Posterior vena cava (tissue), 2 donors: ENCODE results near the gene TREH. TPM values are rescaled to one million over a fixed set of nuclear protein-coding genes. Genes with fewer than 3 reads are reported as not detected.

ENCODE experiments used
- DNase-seq: peaks from one replicate; pipeline ENCODE4 v3.0.0-alpha.2; 2020; ENCODE audit warnings: low spot score
- intact Hi-C, 2 donors: fragments of 100-400 bp; cut with DNase I; formaldehyde crosslinking; loops; one replicate each; pipeline versions ENCODE4 v1.14.1 to v1.14.2; 2022 to 2023
- total RNA-seq, 2 donors: library from RNA; stranded (reverse); fragmentation: NEBNext Ultra II Directional; extraction: Animal tissue kit (Norgen Biotek cat#: 25700); gene quantifications; one replicate each; pipeline ENCODE4 v1.2.1, GENCODE V29; 2021
- donor health status: DM: yes; HTN: yes; CAD: no.
- donor health status: DM: yes; HTN: yes; CAD: no.

Gene TREH
- total RNA-seq, 2 donors from 2014 or later: not detected

DNA sequence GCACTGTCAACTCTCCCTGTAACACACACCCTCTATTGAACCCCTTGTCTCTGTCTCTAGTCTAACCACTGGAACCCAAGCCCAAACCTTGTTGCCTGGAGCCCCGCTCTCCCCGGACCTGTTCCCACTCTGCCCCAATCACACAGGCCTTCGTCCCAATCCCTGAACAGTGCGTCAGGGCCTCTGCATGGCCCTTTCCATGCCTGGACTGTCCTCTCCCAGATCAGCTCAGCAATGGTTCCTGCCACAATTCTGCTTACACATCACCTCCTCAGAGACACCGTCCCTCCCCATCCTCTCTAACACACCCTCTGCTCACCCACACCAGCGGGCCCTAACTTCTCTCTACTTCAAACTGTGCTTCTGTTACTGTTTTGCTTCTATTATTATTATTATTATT lies 1.5 kb downstream of the TREH start:
- intact Hi-C loops: no loop called here
- peak; percentile 23 for DNase-seq

DNA sequence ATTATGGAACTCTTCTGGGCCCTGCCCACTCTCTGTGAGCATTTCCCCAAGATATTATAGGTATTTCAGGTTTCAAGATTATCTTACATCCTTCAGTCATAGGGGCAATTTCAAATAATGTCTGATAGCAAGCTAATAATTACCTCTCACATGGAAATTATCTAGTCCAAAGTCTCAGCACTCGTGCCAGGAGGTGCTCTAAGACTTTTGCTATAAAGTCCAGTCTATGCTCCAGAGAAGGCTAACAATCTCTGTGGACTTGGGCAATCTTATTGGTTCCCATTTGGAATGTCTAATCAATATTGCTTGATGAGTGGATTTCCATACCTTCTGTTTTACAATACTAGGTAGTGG lies 5.4 kb downstream of the TREH start:
- no peak for DNase-seq
- intact Hi-C loops: no loop called here

- intact Hi-C loops: no loop called here
- DNase-seq: peak; percentile 17
These were observed 5.9 kb downstream of the TREH start for GRCh38 chr11:118673361-118674081.

DNA sequence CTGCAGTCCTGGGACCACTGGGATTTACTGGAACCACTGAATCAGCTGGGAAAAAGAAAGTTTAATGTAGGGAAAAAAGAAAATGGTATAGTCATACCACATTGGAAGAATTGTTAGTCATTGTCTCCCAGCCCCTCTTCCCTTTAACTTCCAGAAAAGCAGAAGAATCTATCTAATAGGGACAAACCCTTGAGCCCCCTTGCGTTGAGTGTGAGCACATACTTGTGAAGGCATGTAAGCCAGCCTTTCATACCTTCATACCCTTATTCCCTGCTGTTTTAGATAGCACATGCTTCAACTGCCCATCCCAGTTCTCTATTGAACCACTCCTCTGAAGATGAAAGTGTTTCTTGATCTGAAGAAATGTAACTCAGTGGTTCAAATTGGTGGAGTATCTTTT lies 6.6 kb downstream of the TREH start:
- no peak for DNase-seq
- intact Hi-C loops: no loop called here

DNA sequence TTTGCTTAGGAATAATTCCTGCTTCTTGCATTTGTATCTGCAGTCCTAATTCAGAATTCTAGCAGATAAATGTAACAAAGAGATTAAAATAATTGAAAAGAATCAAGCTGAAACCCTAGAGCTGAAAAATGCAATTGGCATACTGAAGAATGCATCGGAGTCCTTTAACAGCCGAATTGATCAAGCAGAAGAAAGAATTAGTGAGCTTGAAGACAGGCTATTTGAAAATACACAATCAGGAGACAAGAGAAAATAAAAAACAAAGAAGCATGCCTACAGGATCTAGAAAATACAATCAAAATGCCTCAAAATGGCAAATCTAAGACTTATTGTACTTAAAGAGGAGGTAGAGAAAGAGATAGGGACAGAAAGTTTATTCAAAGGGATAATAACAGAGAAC lies 8.2 kb downstream of the TREH start:
- intact Hi-C loops: no loop called here
- DNase-seq: no peak

GRCh38 chr11:118670063-118670462 lies 9.4 kb downstream of the TREH start:
- DNase-seq: no peak
- intact Hi-C loops: no loop called here

DNA sequence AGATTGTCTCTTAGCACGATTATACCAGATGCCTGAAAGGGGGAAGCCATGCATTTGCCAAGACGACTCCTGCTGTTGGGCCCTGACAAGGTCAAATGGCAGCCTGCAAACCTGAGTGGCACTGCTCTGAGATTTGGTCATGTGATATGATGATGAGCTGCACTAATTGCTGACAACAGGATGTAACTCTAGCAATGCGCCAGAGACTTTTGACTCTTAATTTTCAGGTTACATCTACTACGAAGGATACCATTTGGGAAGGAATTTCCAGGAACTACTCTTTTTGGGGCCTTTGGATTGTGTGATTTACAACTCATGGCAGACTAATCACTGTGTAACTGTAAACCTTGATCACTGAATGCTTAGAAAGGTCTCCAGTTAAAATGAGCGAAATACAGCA lies 13.1 kb downstream of the TREH start:
- intact Hi-C loops: no loop called here

GRCh38 chr11:118663902-118664301 lies 15.5 kb downstream of the TREH start:
- DNase-seq: no peak

More for the DNA sequence above, 13.1 kb downstream of the TREH start:
- no peak for DNase-seq

DNA sequence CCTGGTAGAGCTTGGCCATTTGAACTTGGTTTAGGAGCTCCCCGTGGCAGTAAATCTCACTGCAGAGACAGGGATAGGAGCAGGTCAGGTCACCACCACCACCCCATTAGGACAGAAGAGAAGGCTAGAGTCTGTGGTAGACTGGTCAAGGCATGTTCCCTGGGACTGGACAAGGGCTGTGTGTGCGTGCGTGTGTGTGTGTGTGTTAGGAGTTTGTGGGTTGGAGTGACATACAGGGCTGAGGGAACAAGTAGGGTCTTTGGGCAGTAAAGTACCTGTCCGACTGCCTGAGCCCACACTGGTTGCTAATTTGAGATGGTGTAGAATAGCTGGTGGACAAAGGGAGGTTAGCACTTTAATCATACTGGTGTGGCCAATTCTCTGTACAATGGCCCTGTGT lies 16.1 kb downstream of the TREH start:
- DNase-seq: peak; percentile 65
- intact Hi-C loops: no loop called here

More at GRCh38 chr11:118663902-118664301, 15.5 kb downstream of the TREH start:
- intact Hi-C loops: no loop called here

DNA sequence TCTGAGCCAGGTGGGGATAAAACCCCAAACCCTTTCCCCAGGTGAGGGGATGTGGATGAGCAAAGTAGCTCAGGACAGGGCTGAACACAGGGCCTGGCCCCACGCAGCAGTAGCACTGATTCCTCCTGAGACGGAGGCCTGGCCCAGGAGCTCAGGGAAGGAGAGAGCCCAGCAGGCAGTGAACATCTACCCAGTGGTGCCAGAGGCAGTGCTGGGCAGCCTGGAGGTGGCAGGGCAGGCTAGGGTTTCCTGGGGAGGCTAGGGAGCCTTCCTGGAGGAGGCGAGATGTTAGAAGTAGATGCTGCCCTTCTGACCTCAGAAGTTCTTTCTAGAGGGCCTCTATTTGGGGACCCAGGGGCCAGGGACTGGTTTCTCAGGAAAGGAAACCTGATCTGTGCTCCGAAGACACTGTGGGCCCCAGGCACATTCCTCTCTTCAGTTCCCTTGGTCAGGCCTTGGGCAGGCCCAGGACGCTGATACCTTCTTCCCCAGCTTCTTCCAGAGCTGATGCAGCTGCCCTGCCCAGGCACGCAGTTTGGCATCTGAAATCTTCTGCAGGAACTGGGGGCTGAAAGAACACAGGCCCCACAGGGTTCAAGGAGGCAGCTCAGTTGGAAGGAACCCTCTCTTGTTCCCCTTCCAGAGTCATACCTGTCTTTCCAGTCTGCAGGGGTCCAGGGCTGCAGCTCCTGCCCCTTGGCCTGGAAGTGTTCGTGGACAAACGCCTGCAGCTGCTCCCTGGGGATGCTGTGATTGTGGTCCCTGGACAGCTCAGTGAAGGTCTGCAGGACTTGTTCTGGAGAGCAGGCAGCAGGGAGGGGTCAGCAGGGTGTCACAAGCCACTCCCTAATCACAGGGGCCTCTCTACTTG lies 16.8 kb downstream of the TREH start:
- DNase-seq: peak; percentile 55
- intact Hi-C loops: no loop called here

- intact Hi-C loops: no loop called here
- DNase-seq: peak; percentile 81
These were observed 17.8 kb downstream of the TREH start for GRCh38 chr11:118661425-118662301.

DNA sequence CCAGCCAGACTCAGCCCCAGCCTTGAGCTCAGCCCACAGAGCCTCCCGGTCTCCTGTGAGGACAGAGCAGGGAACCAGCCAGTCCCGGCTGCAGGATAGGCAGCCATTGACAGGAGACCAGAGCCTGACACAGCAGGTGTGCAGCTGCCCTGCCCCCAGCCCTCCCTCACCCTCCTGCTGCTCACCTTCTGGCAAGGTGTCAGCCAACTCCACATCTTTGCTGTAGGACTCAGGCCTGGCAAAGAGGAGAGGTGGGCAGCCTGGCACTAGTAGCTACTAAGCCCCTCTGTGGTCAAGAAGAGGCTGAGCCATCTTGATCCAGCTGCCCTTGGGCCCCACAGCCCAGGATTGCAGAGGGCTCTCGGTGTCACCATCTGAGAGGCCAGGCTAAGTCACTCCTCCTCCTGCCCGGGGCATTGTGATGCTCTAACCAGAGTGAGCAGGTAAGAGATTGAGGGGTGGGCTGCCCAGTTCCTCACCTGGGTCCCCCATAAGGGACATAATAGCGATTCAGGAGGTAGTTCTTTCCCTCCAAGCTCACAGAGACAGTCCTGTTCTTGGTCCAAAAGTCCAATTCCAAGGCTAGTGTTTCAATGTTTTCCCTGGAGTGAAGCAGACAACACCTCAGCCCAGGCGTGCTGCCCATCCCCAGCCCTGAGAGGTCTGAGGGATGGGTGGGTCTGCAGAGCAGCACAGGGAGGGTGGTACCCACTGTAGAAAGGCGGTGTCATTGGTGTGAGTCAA lies 18.6 kb downstream of the TREH start:
- DNase-seq: no peak
- intact Hi-C loops: no loop called here

- no peak for DNase-seq
- intact Hi-C loops: no loop called here
These were observed 19.3 kb downstream of the TREH start for GRCh38 chr11:118659953-118660680.

DNA sequence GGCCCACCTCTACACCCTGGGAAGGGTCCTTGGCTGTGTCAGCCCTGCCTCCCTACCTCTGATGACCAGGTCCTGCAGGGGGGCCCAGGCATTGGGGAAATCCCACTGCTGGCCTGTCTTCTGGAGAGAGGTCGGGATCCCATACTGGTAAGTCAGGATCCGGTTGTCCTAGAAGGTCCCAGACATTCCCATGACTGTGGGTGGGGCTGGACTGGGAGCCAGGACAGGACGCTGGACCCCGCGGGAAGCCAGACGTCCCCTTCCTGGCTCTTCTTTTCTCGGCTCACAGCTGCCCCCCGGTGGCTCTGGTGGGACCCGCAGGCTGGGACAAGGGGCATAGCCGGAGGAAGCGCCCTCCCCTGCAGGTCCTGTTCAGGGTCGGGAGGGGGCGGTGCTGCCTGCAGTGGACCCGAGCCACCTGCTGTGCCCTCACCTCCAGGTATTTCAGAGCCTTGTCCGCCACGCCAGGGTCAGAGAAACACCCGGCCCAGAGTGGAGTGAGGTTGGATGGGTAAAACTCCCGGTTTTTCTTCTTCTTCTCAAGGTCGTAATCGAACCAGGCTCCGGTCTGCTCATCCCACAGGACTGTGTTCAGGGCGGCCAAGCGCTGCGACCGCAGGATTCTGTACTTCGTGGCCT lies 20.0 kb downstream of the TREH start:
- peak; percentile 97 for DNase-seq
- intact Hi-C loops: no loop called here

DNA sequence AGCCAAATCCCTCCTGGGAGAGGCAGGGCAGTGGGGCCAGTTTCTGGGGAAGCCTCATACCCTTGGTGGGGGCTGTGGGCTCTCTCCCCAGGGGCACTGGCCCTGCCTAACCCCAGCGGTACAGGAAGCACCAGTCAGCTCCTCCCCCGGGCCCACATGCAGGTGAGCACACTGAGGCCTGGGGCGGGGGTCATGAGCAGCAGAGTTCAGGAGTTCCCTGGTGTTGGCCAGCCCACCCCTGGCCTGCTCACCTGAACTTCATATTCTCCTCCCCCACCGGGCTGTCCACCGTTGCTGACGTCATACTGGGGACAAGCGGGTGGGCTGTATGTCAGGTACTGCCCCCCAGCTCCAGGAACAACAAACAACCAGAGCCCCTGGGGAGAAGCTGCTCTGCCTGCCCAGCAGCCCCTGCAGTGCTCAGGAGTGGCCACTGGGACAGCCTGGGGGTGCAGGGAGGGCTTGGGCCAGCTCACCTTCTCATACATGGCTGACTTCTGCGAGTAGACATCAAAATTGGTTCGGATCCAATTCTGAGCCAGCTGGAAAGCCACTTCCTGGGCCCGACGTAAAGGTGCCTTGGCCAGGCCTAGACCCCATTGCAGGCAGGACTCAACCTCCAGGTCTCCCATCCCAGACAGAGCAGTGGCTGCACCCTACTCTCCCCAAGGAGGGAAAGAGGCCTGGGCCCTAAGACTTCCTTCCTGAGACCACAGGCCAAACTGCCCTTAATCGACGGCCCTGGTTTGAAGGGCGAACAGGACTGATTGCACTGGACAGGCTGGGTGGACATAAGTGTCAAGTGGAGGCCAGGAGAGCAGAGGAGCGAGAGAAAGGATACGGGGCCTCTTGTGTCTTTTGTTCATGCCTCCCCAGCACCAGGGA lies 20.8 kb downstream of the TREH start:
- DNase-seq: peak; percentile 80
- intact Hi-C loops: no loop called here

GRCh38 chr11:118657709-118658428 lies 21.6 kb downstream of the TREH start:
- intact Hi-C loops: no loop called here
- peak; percentile 71 for DNase-seq
